ENCODE results near the gene MTCL1.
"Not testable (repeated sequence)": the region's sequence is repeated elsewhere in the genome, so short reads cannot be mapped to it uniquely, and the experiment has no call there.

Gene MTCL1

DNA sequence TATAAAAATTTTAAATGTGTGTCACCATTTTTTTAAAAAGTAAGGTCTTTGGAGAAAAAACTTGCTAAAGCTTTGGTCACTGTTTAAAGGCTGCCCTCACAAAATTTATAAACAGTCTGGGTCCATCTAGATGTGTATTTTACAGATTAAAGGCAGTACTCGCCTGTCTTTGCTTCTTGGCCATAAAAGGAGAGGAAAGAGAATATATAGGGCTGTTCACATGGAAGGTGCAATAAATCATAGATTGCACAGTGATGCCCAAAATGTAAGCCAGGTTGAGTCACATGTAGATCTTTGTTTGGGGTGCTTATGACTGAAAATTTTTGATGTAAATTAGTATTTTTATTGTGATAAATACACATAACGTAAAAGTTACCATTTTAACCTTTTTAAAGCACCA is 55.6 kb downstream of the MTCL1 start:
- Mint-ChIP-seq H3K9me3 (ENCODE audit: low read depth) (peaks cover 3% of the 10 kb centered on the region), H3K27ac (no peak overlapping the region), H3K4me1 (ENCODE audit: low read depth) (peaks cover 13% of the 10 kb centered on the region), H3K4me3 (no peak overlapping the region), H3K27me3 (peaks cover 8% of the 10 kb centered on the region), H3K36me3 (no peaks in the 10 kb centered on the region)

DNA sequence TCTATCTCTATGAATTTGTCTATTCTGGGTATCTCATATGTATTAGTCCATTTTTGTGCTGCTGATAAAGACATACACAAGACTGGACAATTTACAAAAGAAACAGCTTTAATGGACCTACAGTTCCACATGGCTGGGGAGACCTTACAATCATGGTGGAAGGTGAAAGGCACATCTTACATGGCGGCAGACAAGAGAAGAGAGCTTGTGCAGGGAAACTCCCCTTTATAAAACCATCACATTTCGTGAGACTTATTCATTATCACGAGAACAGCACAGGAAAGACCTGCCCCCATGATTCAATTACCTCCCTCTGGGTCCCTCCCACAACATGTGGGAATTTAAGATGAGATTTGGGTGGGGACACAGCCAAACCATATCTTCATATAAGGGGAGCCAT is 56.2 kb downstream of the MTCL1 start:
- H3K27ac Mint-ChIP-seq; H3K36me3 Mint-ChIP-seq; H3K4me1 Mint-ChIP-seq (ENCODE audit: low read depth); H3K27me3 Mint-ChIP-seq; H3K9me3 Mint-ChIP-seq (ENCODE audit: low read depth); H3K4me3 Mint-ChIP-seq: not testable (repeated sequence)

DNA sequence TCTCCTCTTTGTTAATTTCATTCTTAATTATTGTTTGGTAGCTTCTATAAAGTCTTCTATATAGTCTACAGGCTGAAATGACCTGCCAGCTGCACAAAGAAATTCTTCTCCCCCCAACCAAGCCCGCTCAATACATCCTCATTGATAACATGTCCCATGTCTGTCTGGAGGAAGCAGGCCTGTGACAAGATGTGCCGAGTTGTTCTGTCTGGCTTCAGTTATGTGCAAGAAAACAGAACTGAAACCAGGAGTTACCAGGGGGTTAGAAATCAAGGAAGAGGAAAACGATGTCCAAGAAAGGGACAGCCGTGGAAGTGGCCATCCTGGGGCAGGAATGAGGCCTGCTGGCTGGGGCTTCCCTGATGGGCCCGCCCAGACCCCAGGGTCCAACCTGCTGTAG is 57.6 kb downstream of the MTCL1 start:
- Mint-ChIP-seq H3K4me3 (no peak overlapping the region), H3K4me1 (ENCODE audit: low read depth) (no peaks in the 10 kb centered on the region), H3K36me3 (no peaks in the 10 kb centered on the region), H3K27me3 (peaks cover 6% of the 10 kb centered on the region), H3K27ac (no peak overlapping the region), H3K9me3 (ENCODE audit: low read depth) (peaks cover 3% of the 10 kb centered on the region)

DNA sequence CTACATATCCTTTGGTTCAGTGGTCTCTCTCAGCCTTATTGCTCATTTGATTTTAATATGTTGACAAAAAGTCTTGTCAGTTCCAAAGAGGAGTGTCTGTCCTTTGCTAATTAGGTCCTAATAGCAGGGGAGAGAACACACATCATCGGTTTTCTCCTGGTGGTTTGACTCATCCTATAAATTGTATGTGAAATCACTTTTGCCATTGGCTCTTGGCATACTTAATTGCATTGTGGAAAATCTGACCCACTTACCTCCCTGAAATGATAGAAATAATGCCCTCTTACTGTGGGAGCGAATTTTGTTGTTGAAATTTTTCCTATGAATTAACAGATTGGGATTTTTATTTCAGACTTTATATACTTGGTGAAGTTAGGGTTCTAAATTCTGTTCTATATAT is 58.3 kb downstream of the MTCL1 start:
- Mint-ChIP-seq H3K27me3 (peaks cover 6% of the 10 kb centered on the region), H3K9me3 (ENCODE audit: low read depth) (peaks cover 3% of the 10 kb centered on the region), H3K4me1 (ENCODE audit: low read depth) (no peaks in the 10 kb centered on the region), H3K27ac (no peak overlapping the region), H3K36me3 (no peaks in the 10 kb centered on the region), H3K4me3 (no peak overlapping the region)

DNA sequence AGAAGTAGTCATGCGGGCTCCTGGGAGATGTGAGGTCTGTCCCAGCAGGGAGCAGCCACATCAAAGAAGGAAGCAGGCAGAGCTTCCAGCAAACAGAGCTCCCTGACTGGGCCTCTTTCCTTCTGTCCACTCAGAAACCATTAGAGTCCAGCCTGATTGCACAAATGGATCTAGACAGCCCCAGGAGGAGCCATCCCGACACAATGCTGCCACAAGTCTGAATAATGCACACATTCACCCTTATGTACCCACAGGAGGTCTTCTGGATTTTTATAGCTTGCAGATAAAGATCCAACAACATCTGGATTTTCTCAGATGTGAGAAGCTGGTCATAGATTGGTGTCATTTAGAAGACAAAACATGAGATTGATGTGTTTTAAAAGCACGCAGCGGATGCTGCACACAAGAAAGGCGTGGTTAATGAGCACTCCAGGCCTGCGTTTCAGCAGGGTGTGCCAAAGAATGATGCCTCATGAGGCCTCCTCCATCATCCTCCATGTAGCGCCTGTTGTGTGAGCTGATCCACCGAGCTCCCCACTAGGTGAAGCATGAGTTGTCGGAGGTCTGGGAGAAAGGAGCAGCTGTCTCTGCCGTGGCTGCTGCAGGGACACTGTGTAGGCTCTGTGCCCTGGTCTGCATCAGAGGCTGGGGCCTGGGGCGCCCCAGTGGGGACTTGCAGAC is 60.6 kb downstream of the MTCL1 start:
- Mint-ChIP-seq H3K9me3 (ENCODE audit: low read depth) (peaks cover 3% of the 10 kb centered on the region), H3K27ac (no peak overlapping the region), H3K4me1 (ENCODE audit: low read depth) (no peaks in the 10 kb centered on the region), H3K27me3 (peaks cover 3% of the 10 kb centered on the region), H3K36me3 (no peaks in the 10 kb centered on the region), H3K4me3 (no peak overlapping the region)

DNA sequence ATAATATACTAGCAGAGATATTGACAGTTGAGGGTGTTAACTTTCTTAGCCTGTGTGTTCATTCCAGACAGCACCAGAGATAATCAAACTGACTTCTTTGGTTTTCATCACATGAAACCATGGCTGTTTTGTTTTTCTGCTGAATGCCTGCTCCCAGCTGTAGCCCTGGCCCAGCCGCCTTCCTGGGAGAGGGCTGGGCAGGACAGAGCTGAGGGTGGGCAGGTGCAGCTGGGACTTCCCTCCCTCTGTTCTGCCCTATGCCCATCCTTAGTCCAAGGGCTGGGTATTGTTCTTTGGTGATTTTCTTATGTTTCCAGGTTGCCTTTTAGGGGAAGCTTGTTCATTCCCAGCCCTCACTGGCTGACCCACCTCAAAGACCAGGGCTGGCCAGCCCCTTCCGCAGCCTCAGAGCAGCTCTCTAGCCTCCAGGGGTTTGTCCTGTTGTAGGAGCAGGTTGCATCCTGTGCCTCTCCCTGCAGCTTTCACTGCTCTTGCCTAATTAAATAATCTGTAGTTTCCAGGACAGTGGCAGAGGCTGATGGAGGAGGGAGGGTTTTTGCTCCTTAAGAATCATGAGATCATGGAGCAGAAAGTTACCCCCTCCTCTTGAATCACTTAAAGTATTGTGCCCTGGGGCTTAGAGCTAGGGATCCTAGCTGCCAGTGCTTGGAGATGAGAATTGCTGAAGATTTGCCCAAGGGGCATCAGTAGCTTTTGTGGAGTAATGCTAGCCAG is 61.4 kb downstream of the MTCL1 start:
- Mint-ChIP-seq H3K36me3 (no peaks in the 10 kb centered on the region), H3K27ac (no peak overlapping the region), H3K9me3 (ENCODE audit: low read depth) (no peaks in the 10 kb centered on the region), H3K4me1 (ENCODE audit: low read depth) (no peaks in the 10 kb centered on the region), H3K4me3 (no peak overlapping the region), H3K27me3 (no peaks in the 10 kb centered on the region)

DNA sequence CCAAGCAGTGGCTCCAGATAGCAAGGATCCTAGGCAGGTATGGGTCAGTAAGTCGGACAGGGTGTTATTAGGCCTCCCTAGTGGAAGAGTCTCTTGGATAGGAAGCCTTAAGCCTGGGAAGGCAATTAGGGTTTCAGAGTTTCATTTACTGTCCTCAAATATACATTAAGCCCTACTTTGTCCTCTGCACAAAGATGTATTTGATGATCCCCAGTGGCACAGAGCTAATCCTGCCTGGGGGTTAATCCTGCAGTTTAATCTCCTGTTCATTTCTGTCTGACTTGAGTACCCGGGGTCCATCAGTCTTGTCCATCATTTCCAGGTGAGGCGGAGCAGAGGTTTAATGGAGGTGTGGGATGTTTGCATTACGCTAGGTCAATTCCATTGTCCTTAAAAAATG is 62.0 kb downstream of the MTCL1 start:
- Mint-ChIP-seq H3K36me3 (no peaks in the 10 kb centered on the region), H3K4me1 (ENCODE audit: low read depth) (no peaks in the 10 kb centered on the region), H3K27me3 (no peaks in the 10 kb centered on the region), H3K4me3 (no peak overlapping the region), H3K9me3 (ENCODE audit: low read depth) (no peaks in the 10 kb centered on the region), H3K27ac (no peak overlapping the region)

DNA sequence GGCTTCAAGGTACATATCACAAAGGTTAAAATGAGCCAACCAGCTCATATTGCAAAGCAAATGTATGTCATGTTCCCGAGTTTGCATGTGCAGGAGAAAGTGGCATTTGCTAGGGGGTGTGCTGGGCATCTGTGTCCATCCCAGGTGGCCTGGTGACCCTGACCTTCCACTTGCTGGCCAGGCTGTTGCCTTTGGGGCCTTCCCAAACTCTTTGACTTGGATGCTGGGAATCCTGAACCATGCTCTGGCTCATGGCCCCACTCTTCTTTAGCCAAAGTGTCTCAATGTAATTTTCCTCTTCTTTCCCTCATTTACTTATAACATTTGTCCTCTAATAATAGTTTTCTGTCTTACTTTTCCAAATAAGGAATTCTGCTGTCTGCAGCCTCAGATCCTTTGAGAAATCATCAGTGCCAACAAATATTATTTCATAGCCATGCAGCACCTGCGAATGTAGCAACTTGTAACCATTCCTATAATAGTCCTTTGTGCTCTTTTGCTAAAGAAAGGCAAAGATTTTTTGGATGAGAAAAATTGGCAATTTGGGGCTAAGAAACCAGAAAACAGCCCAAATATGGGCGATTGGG is 64.2 kb downstream of the MTCL1 start:
- H3K36me3 Mint-ChIP-seq = no peaks in the 10 kb centered on the region
- H3K4me3 Mint-ChIP-seq = no peak overlapping the region

DNA sequence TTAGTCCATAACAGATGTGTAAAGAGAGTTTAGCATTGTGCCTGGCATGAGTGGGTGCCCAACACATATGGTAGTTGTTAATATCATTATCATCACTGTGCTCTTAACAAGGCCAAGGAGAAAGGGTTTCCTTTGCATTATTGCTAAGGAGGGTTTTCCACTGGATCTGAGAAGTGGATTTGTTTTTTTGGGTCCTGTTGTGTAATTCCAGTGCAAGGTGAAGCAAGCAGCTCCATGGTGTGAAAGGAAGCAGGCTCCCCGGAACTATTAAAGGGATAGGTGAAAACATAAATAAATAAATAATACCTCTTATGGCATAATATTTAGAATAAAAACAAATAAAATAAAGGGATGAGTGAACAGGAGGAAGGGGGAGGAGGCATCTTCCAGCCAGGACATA is 65.3 kb downstream of the MTCL1 start:
- H3K36me3 Mint-ChIP-seq = no peaks in the 10 kb centered on the region
- no peak overlapping the region for H3K4me3 Mint-ChIP-seq
- no peak overlapping the region for H3K27ac Mint-ChIP-seq
- no peaks in the 10 kb centered on the region for H3K27me3 Mint-ChIP-seq
- H3K4me1 Mint-ChIP-seq (ENCODE audit: low read depth) = no peaks in the 10 kb centered on the region
- H3K9me3 Mint-ChIP-seq (ENCODE audit: low read depth) = no peaks in the 10 kb centered on the region

More for the DNA sequence above, 64.2 kb downstream of the MTCL1 start:
- Mint-ChIP-seq H3K9me3 (ENCODE audit: low read depth) (no peaks in the 10 kb centered on the region), H3K27me3 (no peaks in the 10 kb centered on the region), H3K4me1 (ENCODE audit: low read depth) (no peaks in the 10 kb centered on the region), H3K27ac (no peak overlapping the region)

DNA sequence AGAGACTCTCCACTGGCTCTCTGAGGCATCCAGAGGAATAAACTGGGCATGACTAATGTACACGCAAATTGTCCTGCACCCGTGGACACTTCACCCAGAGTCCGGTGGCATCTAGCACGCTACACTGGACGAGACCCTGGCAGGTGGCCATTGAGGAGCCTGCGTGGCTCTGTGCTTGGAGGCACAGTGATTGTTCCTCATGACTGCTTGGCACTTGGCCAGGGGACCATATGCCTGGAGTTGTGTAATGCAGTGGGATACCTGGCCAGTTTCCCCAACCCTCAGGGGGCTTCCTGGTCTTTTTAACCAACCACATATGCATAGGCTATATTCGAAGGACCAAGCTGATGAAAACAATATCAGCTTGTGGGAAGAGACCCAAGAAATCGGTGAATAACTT is 66.6 kb downstream of the MTCL1 start:
- H3K27ac Mint-ChIP-seq = no peak overlapping the region
- no peaks in the 10 kb centered on the region for H3K4me1 Mint-ChIP-seq (ENCODE audit: low read depth)
- no peaks in the 10 kb centered on the region for H3K36me3 Mint-ChIP-seq
- no peaks in the 10 kb centered on the region for H3K9me3 Mint-ChIP-seq (ENCODE audit: low read depth)
- no peaks in the 10 kb centered on the region for H3K27me3 Mint-ChIP-seq
- no peak overlapping the region for H3K4me3 Mint-ChIP-seq

DNA sequence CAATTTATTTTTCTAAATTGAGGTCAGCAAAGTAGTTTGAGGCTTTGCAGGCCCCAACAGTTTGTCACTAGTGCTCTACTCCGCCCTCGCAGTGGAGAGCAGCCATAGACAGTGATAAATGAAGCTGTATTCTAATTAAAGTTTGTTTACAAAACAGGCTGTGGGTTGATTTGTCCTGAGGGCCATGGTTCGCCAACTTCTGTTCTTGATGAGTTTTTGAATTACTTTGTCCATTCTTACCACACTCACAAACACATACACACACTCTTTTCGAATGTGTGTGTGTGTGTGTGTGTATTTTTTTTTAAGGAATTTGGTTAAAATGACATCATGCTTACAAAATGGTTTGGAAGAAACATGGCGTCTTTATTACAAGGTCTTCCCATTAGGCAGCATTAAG is 68.6 kb downstream of the MTCL1 start:
- Mint-ChIP-seq H3K36me3 (no peaks in the 10 kb centered on the region), H3K9me3 (ENCODE audit: low read depth) (no peaks in the 10 kb centered on the region), H3K4me1 (ENCODE audit: low read depth) (no peaks in the 10 kb centered on the region), H3K4me3 (no peak overlapping the region), H3K27ac (no peak overlapping the region), H3K27me3 (no peaks in the 10 kb centered on the region)

DNA sequence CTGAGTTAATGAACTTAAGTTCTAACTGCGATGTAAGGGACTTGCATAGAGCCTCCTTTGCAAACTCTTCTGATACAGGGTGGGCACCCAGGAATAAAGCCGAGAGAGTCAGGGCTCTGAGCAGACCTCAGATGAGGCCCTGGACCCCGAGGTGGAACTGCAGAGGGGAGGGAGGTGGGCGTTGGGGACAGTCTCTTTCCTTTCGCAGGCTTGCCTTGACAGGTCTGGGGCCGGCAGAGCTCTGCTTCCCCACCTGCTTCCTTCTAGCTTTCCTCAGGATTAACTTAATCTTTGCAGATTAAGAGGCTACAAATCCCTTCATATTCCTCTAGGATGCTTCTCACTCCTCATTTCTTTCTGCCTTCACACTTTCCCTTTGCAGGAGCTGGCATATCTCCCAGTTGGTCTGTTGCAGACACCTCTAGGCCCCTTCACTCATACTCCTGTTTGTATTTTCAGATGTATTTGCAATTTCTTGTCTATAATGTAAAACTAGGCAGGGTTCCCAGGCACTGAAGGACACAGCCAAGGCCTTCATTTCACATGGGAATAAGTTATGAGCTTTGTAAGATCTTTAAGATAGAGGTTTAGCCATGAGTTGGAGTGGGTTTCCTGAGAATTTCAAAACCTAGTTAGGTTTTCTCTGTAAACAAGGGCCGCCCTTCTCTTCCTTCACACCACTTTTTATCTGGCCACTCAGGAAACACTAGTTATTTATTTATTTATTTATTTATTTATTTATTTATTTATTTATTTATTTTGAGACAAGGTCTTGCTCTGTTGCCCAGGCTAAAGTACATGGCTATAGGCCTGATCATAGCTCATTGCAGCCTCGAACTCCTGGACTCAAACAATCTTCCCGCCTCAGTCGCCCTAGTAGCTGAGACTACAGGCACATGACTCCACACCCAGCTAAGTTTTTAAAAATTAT is 70.9 kb downstream of the MTCL1 start:
- no peak overlapping the region for H3K4me3 Mint-ChIP-seq
- H3K4me1 Mint-ChIP-seq (ENCODE audit: low read depth) = no peaks in the 10 kb centered on the region
- H3K27me3 Mint-ChIP-seq = no peaks in the 10 kb centered on the region
- H3K9me3 Mint-ChIP-seq (ENCODE audit: low read depth) = no peaks in the 10 kb centered on the region
- no peak overlapping the region for H3K27ac Mint-ChIP-seq
- no peaks in the 10 kb centered on the region for H3K36me3 Mint-ChIP-seq

DNA sequence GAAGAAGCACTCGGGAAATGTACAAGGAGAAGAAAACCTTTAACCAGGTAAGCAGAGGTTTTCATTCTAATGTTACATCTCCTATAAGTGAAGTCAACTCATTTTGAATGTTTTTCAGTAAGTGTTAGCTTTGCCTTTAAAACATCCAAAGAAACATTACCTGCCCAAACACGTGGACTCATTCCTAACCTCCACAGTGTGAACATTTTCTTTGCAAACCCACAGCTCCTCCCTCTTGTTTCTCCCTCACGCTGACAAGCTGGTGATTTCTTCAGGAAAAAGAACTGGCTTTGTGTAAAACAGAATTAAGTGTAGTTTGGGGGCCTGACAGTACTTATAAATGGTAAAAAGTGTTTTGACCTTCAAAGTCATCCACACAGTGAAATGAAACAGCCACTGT is 72.5 kb downstream of the MTCL1 start:
- H3K36me3 Mint-ChIP-seq = no peaks in the 10 kb centered on the region
- H3K4me3 Mint-ChIP-seq = no peak overlapping the region
- no peak overlapping the region for H3K27ac Mint-ChIP-seq
- H3K9me3 Mint-ChIP-seq (ENCODE audit: low read depth) = no peaks in the 10 kb centered on the region
- H3K4me1 Mint-ChIP-seq (ENCODE audit: low read depth) = no peaks in the 10 kb centered on the region
- no peaks in the 10 kb centered on the region for H3K27me3 Mint-ChIP-seq

DNA sequence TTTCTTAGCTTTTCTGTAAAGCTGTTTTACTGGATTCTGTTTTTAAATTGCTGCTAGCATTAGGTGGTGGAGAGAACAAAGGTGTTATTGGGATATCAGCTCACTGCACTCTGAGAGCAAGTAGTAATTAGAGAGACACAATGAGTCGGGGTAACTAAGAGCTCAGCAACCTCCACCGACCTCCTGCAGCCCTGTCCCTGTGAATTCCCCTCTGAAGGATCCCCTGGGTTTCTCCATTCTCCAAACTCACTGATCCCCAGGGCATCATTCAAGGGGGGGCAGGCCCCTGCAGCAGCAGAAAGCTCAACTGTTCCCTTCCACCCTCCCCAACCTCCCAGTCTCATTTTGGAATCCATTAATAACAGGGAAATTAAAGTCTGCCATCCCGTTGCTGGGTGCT is 73.0 kb downstream of the MTCL1 start:
- Mint-ChIP-seq H3K27ac (no peak overlapping the region), H3K36me3 (no peaks in the 10 kb centered on the region), H3K4me3 (no peak overlapping the region), H3K27me3 (no peaks in the 10 kb centered on the region), H3K9me3 (ENCODE audit: low read depth) (no peaks in the 10 kb centered on the region), H3K4me1 (ENCODE audit: low read depth) (no peaks in the 10 kb centered on the region)

DNA sequence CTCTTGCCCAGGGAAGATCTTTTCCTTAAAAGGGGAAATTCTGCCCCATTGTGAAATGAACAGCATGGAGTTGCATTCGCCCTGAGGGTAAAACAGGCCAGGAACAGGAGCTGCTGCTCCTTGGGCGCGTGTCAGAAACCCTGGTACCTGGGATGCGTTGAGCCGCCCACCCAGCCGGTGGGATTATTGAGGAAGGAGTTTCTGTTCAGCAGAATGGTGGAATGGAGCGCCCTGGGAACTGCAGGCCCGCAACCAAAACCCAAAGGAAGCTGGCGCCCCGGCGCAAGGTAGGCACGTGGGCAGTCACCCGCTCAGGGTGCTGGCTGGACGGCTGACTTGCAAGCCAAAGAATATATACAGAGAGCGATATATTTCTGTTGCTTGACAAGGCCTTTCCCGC is 73.5 kb downstream of the MTCL1 start:
- Mint-ChIP-seq H3K27ac (no peak overlapping the region), H3K9me3 (ENCODE audit: low read depth) (no peaks in the 10 kb centered on the region), H3K4me1 (ENCODE audit: low read depth) (no peaks in the 10 kb centered on the region), H3K27me3 (no peaks in the 10 kb centered on the region), H3K36me3 (no peaks in the 10 kb centered on the region), H3K4me3 (no peak overlapping the region)

All from activated naive CD8-positive, alpha-beta T cell (primary cell).